Measurements from ENCODE around the gene PRKN.
A peak's percentile ranks its signal among the peaks of the same experiment; 100 is the strongest.

The PRKN gene

GRCh38 chr6:161434921-161435747, 1292.4 kb downstream of the PRKN start:
- FAIRE-seq = peak; percentile 88
- DNase-seq (ENCODE audit: insufficient read length, low spot score) = peak; percentile 32

GRCh38 chr6:161434350-161434749, 1293.2 kb downstream of the PRKN start:
- FAIRE-seq (no peak), DNase-seq (ENCODE audit: insufficient read length, low spot score) (no peak)
- no peak for TF ChIP-seq POLR2A (IDR thresholded peaks at IDR 0.05; ENCODE audit: low read depth, low read length)

More at GRCh38 chr6:161434921-161435747, 1292.4 kb downstream of the PRKN start:
- TF ChIP-seq POLR2A (IDR thresholded peaks at IDR 0.05; ENCODE audit: low read depth, low read length) = no peak

- TF ChIP-seq POLR2A (IDR thresholded peaks at IDR 0.05; ENCODE audit: low read depth, low read length) = no peak
- DNase-seq (ENCODE audit: insufficient read length, low spot score) (no peak), FAIRE-seq (no peak)
Measured at GRCh38 chr6:161432546-161432945, 1295.0 kb downstream of the PRKN start.

GRCh38 chr6:161429921-161430490, 1297.6 kb downstream of the PRKN start:
- no peak for FAIRE-seq
- no peak for DNase-seq (ENCODE audit: insufficient read length, low spot score)
- no peak for TF ChIP-seq POLR2A (IDR thresholded peaks at IDR 0.05; ENCODE audit: low read depth, low read length)

- FAIRE-seq = no peak
- DNase-seq (ENCODE audit: insufficient read length, low spot score) = no peak
- TF ChIP-seq POLR2A (IDR thresholded peaks at IDR 0.05; ENCODE audit: low read depth, low read length) = no peak
Measured at GRCh38 chr6:161424421-161424820, 1303.1 kb downstream of the PRKN start.

GRCh38 chr6:161422710-161423680, 1304.6 kb downstream of the PRKN start:
- TF ChIP-seq POLR2A (IDR thresholded peaks at IDR 0.05; ENCODE audit: low read depth, low read length) = no peak
- no peak for FAIRE-seq
- DNase-seq (ENCODE audit: insufficient read length, low spot score) = no peak

GRCh38 chr6:161418463-161418945, 1309.1 kb downstream of the PRKN start:
- DNase-seq (ENCODE audit: insufficient read length, low spot score) (no peak), FAIRE-seq (no peak)

GRCh38 chr6:161417717-161418462, 1309.7 kb downstream of the PRKN start:
- no peak for FAIRE-seq
- TF ChIP-seq POLR2A (IDR thresholded peaks at IDR 0.05; ENCODE audit: low read depth, low read length) = no peak
- no peak for DNase-seq (ENCODE audit: insufficient read length, low spot score)

More at GRCh38 chr6:161418463-161418945, 1309.1 kb downstream of the PRKN start:
- no peak for TF ChIP-seq POLR2A (IDR thresholded peaks at IDR 0.05; ENCODE audit: low read depth, low read length)

- DNase-seq (ENCODE audit: insufficient read length, low spot score) = no peak
- TF ChIP-seq POLR2A (IDR thresholded peaks at IDR 0.05; ENCODE audit: low read depth, low read length) = no peak
- FAIRE-seq = no peak
Measured at GRCh38 chr6:161415302-161415855, 1312.2 kb downstream of the PRKN start.

GRCh38 chr6:161414707-161415106, 1312.9 kb downstream of the PRKN start:
- no peak for FAIRE-seq
- no peak for TF ChIP-seq POLR2A (IDR thresholded peaks at IDR 0.05; ENCODE audit: low read depth, low read length)

GRCh38 chr6:161414180-161414579, 1313.4 kb downstream of the PRKN start:
- FAIRE-seq = no peak
- DNase-seq (ENCODE audit: insufficient read length, low spot score) = no peak
- TF ChIP-seq POLR2A (IDR thresholded peaks at IDR 0.05; ENCODE audit: low read depth, low read length) = no peak

More at GRCh38 chr6:161414707-161415106, 1312.9 kb downstream of the PRKN start:
- no peak for DNase-seq (ENCODE audit: insufficient read length, low spot score)

GRCh38 chr6:161413355-161413771, 1314.2 kb downstream of the PRKN start:
- DNase-seq (ENCODE audit: insufficient read length, low spot score) (no peak), FAIRE-seq (no peak)
- no peak for TF ChIP-seq POLR2A (IDR thresholded peaks at IDR 0.05; ENCODE audit: low read depth, low read length)

- TF ChIP-seq POLR2A (IDR thresholded peaks at IDR 0.05; ENCODE audit: low read depth, low read length) = no peak
- FAIRE-seq (no peak), DNase-seq (ENCODE audit: insufficient read length, low spot score) (no peak)
Measured at GRCh38 chr6:161412795-161413194, 1314.8 kb downstream of the PRKN start.
